ENCODE data around the gene KANK4.

GRCh38 chr1:62336995-62337705, 17.9 kb upstream of the KANK4 start:
- TF ChIP-seq CTCF (IDR thresholded peaks at IDR 0.05) (no peak), POLR2A (IDR thresholded peaks at IDR 0.05) (no peak)
